SK-N-SH treated with all-trans-retinoic acid at 6 μM for 48 hours (cell line): Measurements from ENCODE around the gene PARP1.

Experiments
- ATAC-seq: fragments of 200-7000 bp; cut with Tn5 transposase; 3 replicates; pipeline ENCODE4 v1.9.1; 2020; ENCODE audit warnings: mild to moderate bottlenecking, moderate library complexity
- ARNTL ChIP-seq: fragments of 450-650 bp; formaldehyde crosslinking; IDR thresholded peaks from 2 replicates; pipeline ENCODE4 v1.5.0; 2020; ENCODE audit warnings: low read depth, mild to moderate bottlenecking, moderate library complexity, borderline replicate concordance
- BACH2 ChIP-seq: fragments of 250-450 bp; sonication (Bioruptor Pico); IDR thresholded peaks from 2 replicates; pipeline ENCODE4 v1.9.0; 2021; ENCODE audit warnings: mild to moderate bottlenecking, borderline replicate concordance
- CSDC2 ChIP-seq: fragments of 250-450 bp; sonication (Bioruptor Pico); IDR thresholded peaks from 2 replicates; pipeline ENCODE4 v1.5.0; 2020; ENCODE audit warnings: mild to moderate bottlenecking, moderate library complexity
- GLIS3 ChIP-seq: fragments of 250-450 bp; sonication (Bioruptor Pico); IDR thresholded peaks from 2 replicates; pipeline ENCODE4 v1.5.0; 2020; ENCODE audit warnings: mild to moderate bottlenecking, moderate library complexity
- ISL1 ChIP-seq: fragments of 250-450 bp; sonication (Bioruptor Pico); IDR thresholded peaks from 2 replicates; pipeline ENCODE4 v2.1.2; 2022; ENCODE audit warnings: mild to moderate bottlenecking, moderate library complexity
- PPARA ChIP-seq: fragments of 250-450 bp; sonication (Bioruptor Pico); IDR thresholded peaks from 2 replicates; pipeline ENCODE4 v1.5.0; 2020; ENCODE audit warnings: mild to moderate bottlenecking, borderline replicate concordance
- RARB ChIP-seq: fragments of 250-450 bp; sonication (Bioruptor Pico); IDR thresholded peaks from 2 replicates; pipeline ENCODE4 v1.8.0; 2021; ENCODE audit warnings: mild to moderate bottlenecking, moderate library complexity
- SNAI2 ChIP-seq: fragments of 250-450 bp; sonication (Bioruptor Pico); IDR thresholded peaks from 2 replicates; pipeline ENCODE4 v1.5.0; 2020; ENCODE audit warnings: mild to moderate bottlenecking, moderate library complexity
- TCF4 ChIP-seq: fragments of 250-450 bp; sonication (Bioruptor Pico); IDR thresholded peaks from 2 replicates; pipeline ENCODE4 v1.8.0; 2021; ENCODE audit warnings: mild to moderate bottlenecking, moderate library complexity, borderline replicate concordance
- TOX ChIP-seq: fragments of 250-450 bp; sonication (Bioruptor Pico); IDR thresholded peaks from 2 replicates; pipeline ENCODE4 v1.8.0; 2021; ENCODE audit warnings: mild to moderate bottlenecking, moderate library complexity, borderline replicate concordance
- ZC3H10 ChIP-seq: fragments of 250-450 bp; sonication (Bioruptor Pico); IDR thresholded peaks from 2 replicates; pipeline ENCODE4 v1.5.1; 2021; ENCODE audit warnings: mild to moderate bottlenecking, moderate library complexity
- ZFP3 ChIP-seq: fragments of 250-450 bp; sonication (Bioruptor Pico); IDR thresholded peaks from 2 replicates; pipeline ENCODE4 v1.5.0; 2020; ENCODE audit warnings: mild to moderate bottlenecking, moderate library complexity
- ZFP30 ChIP-seq: fragments of 450-650 bp; formaldehyde crosslinking; IDR thresholded peaks from 2 replicates; pipeline ENCODE4 v1.5.0; 2022; ENCODE audit warnings: mild to moderate bottlenecking, moderate library complexity
- ZNF565 ChIP-seq: fragments of 450-650 bp; formaldehyde crosslinking; conservative IDR thresholded peaks from 2 replicates; pipeline ENCODE4 v1.5.0; 2020; ENCODE audit warnings: low read depth, mild to moderate bottlenecking, moderate library complexity
- ZNF70 ChIP-seq: fragments of 450-650 bp; formaldehyde crosslinking; IDR thresholded peaks from 2 replicates; pipeline ENCODE4 v1.5.0; 2020; ENCODE audit warnings: mild to moderate bottlenecking, moderate library complexity
- ZNF8 ChIP-seq: fragments of 450-650 bp; formaldehyde crosslinking; IDR thresholded peaks from 2 replicates; pipeline ENCODE4 v1.5.0; 2020; ENCODE audit warnings: mild to moderate bottlenecking, moderate library complexity
- TF ChIP-seq, protein P1 (sequence below): fragments of 250-450 bp; sonication (Bioruptor Pico); IDR thresholded peaks from 2 replicates; pipeline ENCODE4 v1.8.0; 2021; ENCODE audit warnings: low read depth, mild to moderate bottlenecking, moderate library complexity, borderline replicate concordance
- TF ChIP-seq, protein P2 (sequence below): fragments of 250-450 bp; sonication (Bioruptor Pico); IDR thresholded peaks from 2 replicates; pipeline ENCODE4 v1.8.0; 2020; ENCODE audit warnings: mild to moderate bottlenecking, moderate library complexity, borderline replicate concordance
- TF ChIP-seq, protein P3 (sequence below): fragments of 250-450 bp; sonication (Bioruptor Pico); IDR thresholded peaks from 2 replicates; pipeline ENCODE4 v1.5.1; 2020; ENCODE audit warnings: low read depth, mild to moderate bottlenecking, moderate library complexity
- TF ChIP-seq, protein P4 (sequence below): fragments of 250-450 bp; sonication (Bioruptor Pico); IDR thresholded peaks from 2 replicates; pipeline ENCODE4 v1.5.1; 2021; ENCODE audit warnings: mild to moderate bottlenecking, moderate library complexity

The PARP1 gene

DNA sequence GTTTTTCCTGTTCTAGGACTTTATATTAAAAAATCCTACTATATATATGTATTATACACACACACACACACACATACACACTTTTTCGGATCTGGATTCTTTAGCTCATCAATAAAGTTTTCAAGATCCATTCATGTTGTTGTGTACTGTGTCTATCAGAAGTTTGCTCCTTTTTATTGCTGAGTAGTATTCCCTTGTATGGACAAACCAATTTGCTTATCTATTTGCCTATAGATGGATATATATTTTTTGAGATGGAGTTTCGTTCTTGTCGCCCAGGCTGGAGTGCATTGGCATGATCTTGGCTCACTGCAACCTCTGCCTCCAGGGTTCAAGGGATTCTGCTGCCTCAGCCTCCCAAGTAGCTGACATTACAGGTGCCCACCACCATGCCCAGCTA lies 78.7 kb downstream of the PARP1 start:
- no peak for TF ChIP-seq ZFP3
- TF ChIP-seq ZNF8 (CRISPR knock-in tag): no peak
- no peak for TF ChIP-seq CSDC2 (CRISPR knock-in tag)
- TF ChIP-seq PPARA: no peak
- TF ChIP-seq RARB (CRISPR knock-in tag): no peak
- TF ChIP-seq ISL1 (CRISPR knock-in tag): no peak
- TF ChIP-seq, protein P1, sequence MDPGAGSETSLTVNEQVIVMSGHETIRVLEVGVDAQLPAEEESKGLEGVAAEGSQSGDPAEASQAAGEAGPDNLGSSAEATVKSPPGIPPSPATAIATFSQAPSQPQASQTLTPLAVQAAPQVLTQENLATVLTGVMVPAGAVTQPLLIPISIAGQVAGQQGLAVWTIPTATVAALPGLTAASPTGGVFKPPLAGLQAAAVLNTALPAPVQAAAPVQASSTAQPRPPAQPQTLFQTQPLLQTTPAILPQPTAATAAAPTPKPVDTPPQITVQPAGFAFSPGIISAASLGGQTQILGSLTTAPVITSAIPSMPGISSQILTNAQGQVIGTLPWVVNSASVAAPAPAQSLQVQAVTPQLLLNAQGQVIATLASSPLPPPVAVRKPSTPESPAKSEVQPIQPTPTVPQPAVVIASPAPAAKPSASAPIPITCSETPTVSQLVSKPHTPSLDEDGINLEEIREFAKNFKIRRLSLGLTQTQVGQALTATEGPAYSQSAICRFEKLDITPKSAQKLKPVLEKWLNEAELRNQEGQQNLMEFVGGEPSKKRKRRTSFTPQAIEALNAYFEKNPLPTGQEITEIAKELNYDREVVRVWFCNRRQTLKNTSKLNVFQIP (CRISPR knock-in tag): no peak
- TF ChIP-seq, protein P2, sequence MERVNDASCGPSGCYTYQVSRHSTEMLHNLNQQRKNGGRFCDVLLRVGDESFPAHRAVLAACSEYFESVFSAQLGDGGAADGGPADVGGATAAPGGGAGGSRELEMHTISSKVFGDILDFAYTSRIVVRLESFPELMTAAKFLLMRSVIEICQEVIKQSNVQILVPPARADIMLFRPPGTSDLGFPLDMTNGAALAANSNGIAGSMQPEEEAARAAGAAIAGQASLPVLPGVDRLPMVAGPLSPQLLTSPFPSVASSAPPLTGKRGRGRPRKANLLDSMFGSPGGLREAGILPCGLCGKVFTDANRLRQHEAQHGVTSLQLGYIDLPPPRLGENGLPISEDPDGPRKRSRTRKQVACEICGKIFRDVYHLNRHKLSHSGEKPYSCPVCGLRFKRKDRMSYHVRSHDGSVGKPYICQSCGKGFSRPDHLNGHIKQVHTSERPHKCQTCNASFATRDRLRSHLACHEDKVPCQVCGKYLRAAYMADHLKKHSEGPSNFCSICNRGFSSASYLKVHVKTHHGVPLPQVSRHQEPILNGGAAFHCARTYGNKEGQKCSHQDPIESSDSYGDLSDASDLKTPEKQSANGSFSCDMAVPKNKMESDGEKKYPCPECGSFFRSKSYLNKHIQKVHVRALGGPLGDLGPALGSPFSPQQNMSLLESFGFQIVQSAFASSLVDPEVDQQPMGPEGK: no peak
- TF ChIP-seq ZNF565 (CRISPR knock-in tag): no peak
- TF ChIP-seq ZNF70 (CRISPR knock-in tag): no peak
- TF ChIP-seq, protein P3, sequence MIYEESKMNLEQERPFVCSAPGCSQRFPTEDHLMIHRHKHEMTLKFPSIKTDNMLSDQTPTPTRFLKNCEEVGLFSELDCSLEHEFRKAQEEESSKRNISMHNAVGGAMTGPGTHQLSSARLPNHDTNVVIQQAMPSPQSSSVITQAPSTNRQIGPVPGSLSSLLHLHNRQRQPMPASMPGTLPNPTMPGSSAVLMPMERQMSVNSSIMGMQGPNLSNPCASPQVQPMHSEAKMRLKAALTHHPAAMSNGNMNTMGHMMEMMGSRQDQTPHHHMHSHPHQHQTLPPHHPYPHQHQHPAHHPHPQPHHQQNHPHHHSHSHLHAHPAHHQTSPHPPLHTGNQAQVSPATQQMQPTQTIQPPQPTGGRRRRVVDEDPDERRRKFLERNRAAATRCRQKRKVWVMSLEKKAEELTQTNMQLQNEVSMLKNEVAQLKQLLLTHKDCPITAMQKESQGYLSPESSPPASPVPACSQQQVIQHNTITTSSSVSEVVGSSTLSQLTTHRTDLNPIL (CRISPR knock-in tag): no peak
- no peak for TF ChIP-seq GLIS3 (CRISPR knock-in tag)
- no peak for TF ChIP-seq ZFP30 (CRISPR knock-in tag)
- TF ChIP-seq ZC3H10 (CRISPR knock-in tag): no peak
- no peak for TF ChIP-seq SNAI2 (CRISPR knock-in tag)
- no peak for ATAC-seq

DNA sequence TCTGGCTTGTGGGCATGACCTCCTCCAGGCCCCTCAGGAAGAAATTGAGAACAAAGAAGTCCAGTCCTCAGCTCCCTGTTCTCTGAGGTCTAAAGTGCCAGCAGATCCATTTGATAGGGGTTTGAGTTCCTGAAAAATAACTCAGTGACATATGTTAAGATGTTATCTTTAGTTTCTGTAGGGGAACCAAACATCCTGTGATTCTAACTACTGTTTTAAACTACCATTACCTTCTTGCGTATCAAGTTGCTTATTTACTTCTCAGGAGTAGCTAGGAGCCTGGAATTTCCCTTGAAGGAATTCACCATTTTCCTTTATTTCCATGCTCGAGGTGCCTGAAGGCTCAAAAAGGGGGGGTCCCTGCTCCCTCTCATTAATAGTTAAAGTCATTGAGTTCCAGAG lies 80.1 kb downstream of the PARP1 start:
- ATAC-seq: peak; percentile 42
- no peak for TF ChIP-seq ZNF8 (CRISPR knock-in tag)
- TF ChIP-seq ZNF565 (CRISPR knock-in tag): no peak
- no peak for TF ChIP-seq TCF4 (CRISPR knock-in tag)
- no peak for TF ChIP-seq ZFP3
- TF ChIP-seq, protein P3 (CRISPR knock-in tag): no peak
- TF ChIP-seq PPARA: no peak
- no peak for TF ChIP-seq TOX (CRISPR knock-in tag)
- TF ChIP-seq, protein P1 (CRISPR knock-in tag): no peak
- no peak for TF ChIP-seq ISL1 (CRISPR knock-in tag)
- no peak for TF ChIP-seq BACH2 (CRISPR knock-in tag)
- TF ChIP-seq ZC3H10 (CRISPR knock-in tag): no peak

DNA sequence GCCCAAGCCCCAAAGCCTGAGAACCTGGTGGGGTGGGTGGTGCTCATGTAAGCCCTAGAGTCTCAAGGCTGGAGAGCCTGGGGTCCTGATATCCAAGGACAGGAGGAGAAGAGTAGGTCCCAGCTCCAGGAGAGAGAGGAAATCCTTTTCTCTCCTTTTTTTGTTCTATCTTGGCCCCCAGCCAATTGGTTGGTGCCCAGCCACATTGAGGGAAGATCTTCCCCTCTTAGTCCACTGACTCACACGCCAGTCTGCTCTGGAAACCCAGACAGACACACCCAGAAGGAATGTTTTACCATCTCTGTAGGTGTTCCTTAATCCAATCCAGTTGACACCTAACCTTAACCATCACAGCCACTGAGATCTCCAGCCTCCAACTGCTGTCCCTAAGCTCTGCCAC lies 82.7 kb downstream of the PARP1 start:
- peak; percentile 73 for ATAC-seq
- TF ChIP-seq ZFP30 (CRISPR knock-in tag) (no peak), TOX (CRISPR knock-in tag) (no peak), PPARA (no peak), TCF4 (CRISPR knock-in tag) (no peak), ZNF565 (CRISPR knock-in tag) (no peak), ARNTL (CRISPR knock-in tag) (no peak), ZC3H10 (CRISPR knock-in tag) (no peak), ZFP3 (no peak), SNAI2 (CRISPR knock-in tag) (no peak), ZNF8 (CRISPR knock-in tag) (no peak)
- TF ChIP-seq, protein P4, sequence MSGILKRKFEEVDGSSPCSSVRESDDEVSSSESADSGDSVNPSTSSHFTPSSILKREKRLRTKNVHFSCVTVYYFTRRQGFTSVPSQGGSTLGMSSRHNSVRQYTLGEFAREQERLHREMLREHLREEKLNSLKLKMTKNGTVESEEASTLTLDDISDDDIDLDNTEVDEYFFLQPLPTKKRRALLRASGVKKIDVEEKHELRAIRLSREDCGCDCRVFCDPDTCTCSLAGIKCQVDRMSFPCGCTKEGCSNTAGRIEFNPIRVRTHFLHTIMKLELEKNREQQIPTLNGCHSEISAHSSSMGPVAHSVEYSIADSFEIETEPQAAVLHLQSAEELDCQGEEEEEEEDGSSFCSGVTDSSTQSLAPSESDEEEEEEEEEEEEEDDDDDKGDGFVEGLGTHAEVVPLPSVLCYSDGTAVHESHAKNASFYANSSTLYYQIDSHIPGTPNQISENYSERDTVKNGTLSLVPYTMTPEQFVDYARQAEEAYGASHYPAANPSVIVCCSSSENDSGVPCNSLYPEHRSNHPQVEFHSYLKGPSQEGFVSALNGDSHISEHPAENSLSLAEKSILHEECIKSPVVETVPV (CRISPR knock-in tag): no peak
- TF ChIP-seq, protein P1 (CRISPR knock-in tag): no peak
